H1 (cell line): ENCODE data around the gene GALC. TPM values are rescaled to one million over a fixed set of nuclear protein-coding genes. Genes with fewer than 3 reads are reported as not detected.

Experiments
- CTCF ChIA-PET: fragments of 300-600 bp; sonication (Branson Sonifier 250); formaldehyde crosslinking; loops from one replicate; lab custom pipeline; 2021; ENCODE audit not compliant: partially characterized antibody; lab: Charles Lee
- POLR2A ChIA-PET: fragments of 300-600 bp; sonication (Branson Sonifier 250); formaldehyde crosslinking; loops from one replicate; lab custom pipeline; 2021; ENCODE audit warnings: inconsistent platforms; ENCODE audit not compliant: partially characterized antibody; lab: Charles Lee
- DNase-seq, 2 experiments: peaks; one replicate each; pipeline versions ENCODE4 v3.0.0 to v3.0.0-alpha.2; 2010 to 2022; ENCODE audit warnings: low spot score in 2 of 2, low read depth in 1 of 2, mixed read lengths in 1 of 2
- FAIRE-seq: peaks from 2 replicates; lab custom pipeline; 2011; peaks lifted over from hg19 to GRCh38; lab: Jason Lieb, UNC
- H2AFZ ChIP-seq: 2 replicates; pipeline ENCODE4 v1.8.1; 2012; ENCODE audit warnings: low read length, inconsistent platforms
- H2AK5ac ChIP-seq: 2 replicates; pipeline ENCODE4 v1.6.1; 2013; ENCODE audit warnings: low read depth, low read length
- H2BK120ac ChIP-seq: replicated peaks from 2 replicates; pipeline ENCODE3; 2013; ENCODE audit warnings: low read depth, low read length, inconsistent platforms
- H2BK12ac ChIP-seq: 2 replicates; pipeline ENCODE4 v1.6.1; 2013; ENCODE audit warnings: low read depth, low read length
- H2BK15ac ChIP-seq: 2 replicates; pipeline ENCODE4 v1.6.1; 2013; ENCODE audit warnings: low read length
- H2BK20ac ChIP-seq: 2 replicates; pipeline ENCODE4 v1.6.1; 2013; ENCODE audit warnings: low read length
- H2BK5ac ChIP-seq: 2 replicates; pipeline ENCODE4 v1.6.1; 2013; ENCODE audit warnings: low read depth, low read length
- H3K14ac ChIP-seq: 2 replicates; pipeline ENCODE4 v1.6.1; 2013; ENCODE audit warnings: inconsistent platforms; ENCODE audit not compliant: insufficient read length
- H3K18ac ChIP-seq: 2 replicates; pipeline ENCODE4 v1.6.1; 2013; ENCODE audit warnings: low read length; ENCODE audit errors: extremely low read depth
- H3K23ac ChIP-seq: 2 replicates; pipeline ENCODE4 v1.6.1; 2013; ENCODE audit warnings: inconsistent platforms; ENCODE audit not compliant: insufficient read length
- H3K23me2 ChIP-seq: 2 replicates; pipeline ENCODE4 v1.6.1; 2013; ENCODE audit warnings: low read depth, low read length
- H3K27ac ChIP-seq: 2 replicates; pipeline ENCODE4 v1.6.1; 2011; ENCODE audit warnings: low read depth, low read length, inconsistent platforms
- H3K27me3 ChIP-seq, 4 experiments: replicated peaks in 1 of 4; 1 replicate in 1 of 4; 2 replicates in 3 of 4; pipeline versions ENCODE4 v1.6.1 to v1.8.1; 2011 to 2013; ENCODE audit warnings: low read length in 3 of 4, mild to moderate bottlenecking in 3 of 4, inconsistent platforms in 2 of 4, mixed read lengths in 2 of 4, moderate library complexity in 1 of 4; ENCODE audit not compliant: control insufficient read depth in 3 of 4, insufficient read depth in 3 of 4; ENCODE audit errors: extremely low read depth in 1 of 4
- H3K36me3 ChIP-seq, 4 experiments: 2 replicates each; pipeline versions ENCODE4 v1.6.1 to v1.8.1; 2011 to 2013; ENCODE audit warnings: mild to moderate bottlenecking in 4 of 4, low read length in 3 of 4, moderate library complexity in 2 of 4, control low read depth in 1 of 4, inconsistent platforms in 1 of 4; ENCODE audit not compliant: insufficient read depth in 4 of 4, control insufficient read depth in 2 of 4
- H3K4ac ChIP-seq: replicated peaks from 2 replicates; pipeline ENCODE3; 2013; ENCODE audit warnings: low read length, low read depth, mixed read lengths, inconsistent platforms; ENCODE audit not compliant: insufficient read length
- H3K4me1 ChIP-seq, 4 experiments: replicated peaks in 1 of 4; 1 replicate in 1 of 4; 2 replicates in 3 of 4; pipeline versions ENCODE4 v1.6.1 to v1.8.1; 2011 to 2013; ENCODE audit warnings: low read length in 3 of 4, inconsistent platforms in 2 of 4, mixed read lengths in 1 of 4; ENCODE audit not compliant: insufficient read depth in 4 of 4, control insufficient read depth in 3 of 4
- H3K4me2 ChIP-seq, 2 experiments: 2 replicates each; pipeline versions ENCODE4 v1.6.1 to v1.8.1; 2011 to 2013; ENCODE audit warnings: low read depth in 2 of 2, low read length in 2 of 2, control low read depth in 1 of 2, inconsistent platforms in 1 of 2, mild to moderate bottlenecking in 1 of 2; ENCODE audit not compliant: insufficient read depth in 1 of 2
- H3K4me3 ChIP-seq, 4 experiments: fragments of 200-600, 300-600 bp in 1 of 4; sonication (generic), shearing (Covaris generic), sonication (Bioruptor Twin) in 1 of 4; 2 replicates each; pipeline versions ENCODE4 v1.5.1 to v1.8.1; 2011 to 2016; ENCODE audit warnings: low read length in 4 of 4, low read depth in 3 of 4, control low read depth in 2 of 4, inconsistent platforms in 2 of 4, mild to moderate bottlenecking in 2 of 4, mixed read lengths in 1 of 4, moderate library complexity in 1 of 4; ENCODE audit not compliant: insufficient read depth in 2 of 4; ENCODE audit errors: extremely low read depth in 1 of 4
- H3K56ac ChIP-seq: replicated peaks from 2 replicates; pipeline ENCODE3; 2013; ENCODE audit warnings: low read depth, mild to moderate bottlenecking, mixed read lengths, low read length, inconsistent platforms; ENCODE audit not compliant: insufficient read length
- H3K79me1 ChIP-seq: 2 replicates; pipeline ENCODE4 v1.6.1; 2013; ENCODE audit warnings: low read depth, low read length, control low read depth
- H3K79me2 ChIP-seq, 2 experiments: 2 replicates each; pipeline versions ENCODE4 v1.6.1 to v1.8.1; 2012 to 2013; ENCODE audit warnings: low read length in 2 of 2, mild to moderate bottlenecking in 2 of 2, inconsistent platforms in 1 of 2; ENCODE audit not compliant: insufficient read depth in 2 of 2, control insufficient read depth in 1 of 2
- H3K9ac ChIP-seq, 4 experiments: replicated peaks in 1 of 4; 1 replicate in 1 of 4; 2 replicates in 3 of 4; pipeline versions ENCODE4 v1.6.1 to v1.8.1; 2011 to 2013; ENCODE audit warnings: low read depth in 3 of 4, low read length in 3 of 4, control low read depth in 2 of 4, mild to moderate bottlenecking in 2 of 4, moderate library complexity in 2 of 4, inconsistent platforms in 1 of 4; ENCODE audit errors: extremely low read depth in 1 of 4
- H3K9me3 ChIP-seq, 2 experiments: 2 replicates each; pipeline versions ENCODE4 v1.6.1 to v1.8.1; 2012 to 2013; ENCODE audit warnings: mild to moderate bottlenecking in 2 of 2, moderate library complexity in 2 of 2, control low read depth in 1 of 2, inconsistent platforms in 1 of 2, low read depth in 1 of 2, low read length in 1 of 2, mixed read lengths in 1 of 2; ENCODE audit not compliant: insufficient read depth in 2 of 2
- H4K20me1 ChIP-seq, 2 experiments: replicated peaks in 1 of 2; 2 replicates each; pipeline versions ENCODE3 to v1.8.1; 2011 to 2013; ENCODE audit warnings: inconsistent platforms in 2 of 2, low read length in 2 of 2, mild to moderate bottlenecking in 1 of 2; ENCODE audit not compliant: insufficient read depth in 2 of 2, control insufficient read depth in 1 of 2
- H4K5ac ChIP-seq: 2 replicates; pipeline ENCODE4 v1.6.1; 2013; ENCODE audit warnings: low read length, low read depth, mixed read lengths, inconsistent platforms; ENCODE audit not compliant: insufficient read length
- H4K8ac ChIP-seq: 2 replicates; pipeline ENCODE4 v1.8.0; 2013; ENCODE audit warnings: mild to moderate bottlenecking, moderate library complexity, low read length, inconsistent platforms; ENCODE audit not compliant: insufficient read depth; ENCODE audit errors: extremely low read depth
- H4K91ac ChIP-seq: replicated peaks from 2 replicates; pipeline ENCODE3; 2013; ENCODE audit warnings: low read length, mixed read lengths, inconsistent platforms; ENCODE audit not compliant: insufficient read length
- CBX5 ChIP-seq: fragments of 300-800, 300-1000 bp; sonication (generic); IDR thresholded peaks from 2 replicates; pipeline ENCODE4 v1.7.1; 2016; ENCODE audit warnings: antibody characterized with exemption, low read length, low read depth
- CTBP2 ChIP-seq: IDR thresholded peaks from 2 replicates; pipeline ENCODE4 v1.7.0; 2011; ENCODE audit warnings: borderline replicate concordance, mild to moderate bottlenecking, moderate library complexity, mixed read lengths, low read length; ENCODE audit not compliant: insufficient read depth, insufficient read length
- EGR1 ChIP-seq: IDR thresholded peaks from 2 replicates; pipeline ENCODE4 v1.6.1; 2011; ENCODE audit warnings: low read depth, low read length, borderline replicate concordance
- EP300 ChIP-seq, 2 experiments: IDR thresholded peaks; 1 replicate in 1 of 2; 2 replicates in 1 of 2; pipeline ENCODE4 v1.6.1; 2011 to 2012; ENCODE audit warnings: low read depth in 2 of 2, low read length in 2 of 2, mild to moderate bottlenecking in 2 of 2, borderline replicate concordance in 1 of 2, inconsistent platforms in 1 of 2, moderate library complexity in 1 of 2
- EZH2 ChIP-seq: fragments of 200-600 bp; sonication (generic); IDR thresholded peaks from 2 replicates; pipeline ENCODE4 v1.7.1; 2012; ENCODE audit warnings: low read depth, mild to moderate bottlenecking, moderate library complexity, low read length, inconsistent platforms; ENCODE audit not compliant: severe bottlenecking
- GABPA ChIP-seq: IDR thresholded peaks from 2 replicates; pipeline ENCODE4 v1.6.1; 2011; ENCODE audit warnings: mild to moderate bottlenecking, low read length, moderate library complexity, borderline replicate concordance; ENCODE audit not compliant: insufficient read depth
- NRF1 ChIP-seq: IDR thresholded peaks from 2 replicates; pipeline ENCODE4 v1.6.1; 2011; ENCODE audit warnings: mild to moderate bottlenecking, low read depth, low read length, improper control_type of control experiment
- SIRT6 ChIP-seq: IDR thresholded peaks from one replicate; pipeline ENCODE4 v1.7.1; 2012; ENCODE audit warnings: low read length, inconsistent platforms
- SIX5 ChIP-seq: IDR thresholded peaks from 2 replicates; pipeline ENCODE4 v1.6.1; 2011; ENCODE audit warnings: mild to moderate bottlenecking, low read depth, low read length
- SRF ChIP-seq: IDR thresholded peaks from 2 replicates; pipeline ENCODE4 v1.6.1; 2011; ENCODE audit warnings: mild to moderate bottlenecking, low read depth, low read length, moderate library complexity
- TCF12 ChIP-seq: IDR thresholded peaks from 2 replicates; pipeline ENCODE4 v1.6.1; 2011; ENCODE audit warnings: low read depth, mild to moderate bottlenecking, low read length
- ZNF274 ChIP-seq: IDR thresholded peaks from 2 replicates; pipeline ENCODE4 v1.7.0; 2012; ENCODE audit warnings: low read length, borderline replicate concordance; ENCODE audit errors: extremely low read depth
- WGBS, 2 experiments: shearing (Covaris generic) in 1 of 2; methylation state at CpG; one replicate each; pipeline versions ENCODE4 v1.1.6 to v1.1.7; 2013 to 2015; ENCODE audit warnings: low lambda C conversion rate in 2 of 2, mixed read lengths in 2 of 2, inconsistent platforms in 1 of 2, low coverage in 1 of 2, missing lambda C conversion rate in 1 of 2; ENCODE audit not compliant: insufficient replicate concordance in 2 of 2, insufficient coverage in 1 of 2, insufficient read length in 1 of 2; ENCODE audit errors: extremely low coverage in 1 of 2, missing lambda C conversion rate in 1 of 2; 5-methylcytosine and 5-hydroxymethylcytosine counted together
- polyA plus RNA-seq, 7 experiments: library from polyadenylated mRNA; depleted of rRNA in 3 of 7; stranded (reverse) in 5 of 7; unstranded in 2 of 7; fragments of >200 nt in 5 of 7; fragments of 200-250 nt in 2 of 7; gene quantifications; 1 replicate in 5 of 7; 2 replicates in 1 of 7; 4 replicates in 1 of 7; pipeline versions ENCODE4 v1.2.1 to v1.2.3, GENCODE V29; 2011 to 2013; ENCODE audit warnings: missing spikeins in 2 of 7, mixed read lengths in 2 of 7
- total RNA-seq: library from RNA; stranded (reverse); fragmentation: NEBNext Ultra II Directional; extraction: Animal tissue kit (Norgen Biotek cat#: 25700); gene quantifications from 2 replicates; pipeline ENCODE4 v1.2.1, GENCODE V29; 2021

GALC gene
- total and polyA plus RNA-seq, 2 of the 8 experiments (the other 6 are each of a cell fraction or from before 2014, with no cell fraction given): 6.1 to 12.3 TPM

- POLR2A ChIA-PET: no interaction called here
- H4K5ac ChIP-seq: no peak overlapping the region
- no peak for DNase-seq
- no peaks in the 10 kb centered on the region for H4K20me1 ChIP-seq
- H3K23me2 ChIP-seq: no peaks in the 10 kb centered on the region
- no peak overlapping the region for H2BK20ac ChIP-seq
- no peak overlapping the region for H2BK15ac ChIP-seq
- H3K4me1 ChIP-seq: no peaks in the 10 kb centered on the region
- no peak overlapping the region for H2BK12ac ChIP-seq
- H3K9ac ChIP-seq: no peak overlapping the region
- H3K27ac ChIP-seq: no peak overlapping the region
- H2AFZ ChIP-seq: no peak overlapping the region
- no peak for FAIRE-seq
- WGBS, 2 experiments: 83% methylated on average over 1 of the region's 1 CpG; no CpG with 5 or more reads in 1 of the 2 experiments
- H4K91ac ChIP-seq: no peak overlapping the region
- no peaks in the 10 kb centered on the region for H3K36me3 ChIP-seq
- no peak overlapping the region for H3K4me3 ChIP-seq
- no peak overlapping the region for H2AK5ac ChIP-seq
- H3K56ac ChIP-seq: no peak overlapping the region
- H3K79me2 ChIP-seq: no peaks in the 10 kb centered on the region
- H3K79me1 ChIP-seq: no peaks in the 10 kb centered on the region
- no peak overlapping the region for H2BK120ac ChIP-seq
- CTCF ChIA-PET: interaction anchor here (1.4 to 2.3 kb wide), 2 partner anchors 17 to 138 kb away, joined by 7 to 10 read pairs; no protein-coding TSS in a partner anchor
- no peaks in the 10 kb centered on the region for H3K27me3 ChIP-seq
- H2BK5ac ChIP-seq: no peak overlapping the region
- H4K8ac ChIP-seq: no peak overlapping the region
- H3K14ac ChIP-seq: no peak overlapping the region
- no peak overlapping the region for H3K4ac ChIP-seq
- no peak overlapping the region for H3K23ac ChIP-seq
- no peak overlapping the region for H3K4me2 ChIP-seq
- H3K9me3 ChIP-seq: no peaks in the 10 kb centered on the region
- no peak overlapping the region for H3K18ac ChIP-seq
- TF ChIP-seq TCF12 (no peak), CBX5 (no peak), ZNF274 (no peak), EP300 (IDR thresholded peaks at IDR 0.05; ENCODE audit: borderline replicate concordance in 1 of 2, low read depth in 2 of 2, low read length in 2 of 2) (no peak), CTBP2 (no peak), SRF (no peak), NRF1 (no peak), SIX5 (no peak), EGR1 (no peak), SIRT6 (no peak), GABPA (no peak), EZH2 (no peak)
Observed at GRCh38 chr14:88030892-88031291, 37.9 kb upstream of the GALC start.
